GM18499 (cell line): ENCODE measurements around the gene TMOD2.

Experiments used
- ATAC-seq: cut with Tn5 transposase; IDR thresholded peaks from one replicate; pipeline ENCODE4 v1.9.1; 2021; ENCODE audit warnings: moderate number of reproducible peaks; ENCODE audit not compliant: insufficient read depth, unreplicated experiment

TMOD2 gene

GRCh38 chr15:51735228-51736010 is 16.0 kb upstream of the TMOD2 start:
- no peak for ATAC-seq

- no peak for ATAC-seq
Measured at GRCh38 chr15:51736069-51736468, 15.3 kb upstream of the TMOD2 start.

- ATAC-seq = no peak
Measured at GRCh38 chr15:51736751-51737521, 14.5 kb upstream of the TMOD2 start.

- no peak for ATAC-seq
Measured at GRCh38 chr15:51737522-51738305, 13.7 kb upstream of the TMOD2 start, which contains the start of gene LYSMD2. Gene LYSMD2, minus strand, starts transcription at chr15:51737655. Its CDS starts 33 bp downstream, at chr15:51737622.

GRCh38 chr15:51738553-51738952 is 12.8 kb upstream of the TMOD2 start:
- no peak for ATAC-seq

GRCh38 chr15:51739061-51739712 is 12.2 kb upstream of the TMOD2 start:
- ATAC-seq = no peak

DNA sequence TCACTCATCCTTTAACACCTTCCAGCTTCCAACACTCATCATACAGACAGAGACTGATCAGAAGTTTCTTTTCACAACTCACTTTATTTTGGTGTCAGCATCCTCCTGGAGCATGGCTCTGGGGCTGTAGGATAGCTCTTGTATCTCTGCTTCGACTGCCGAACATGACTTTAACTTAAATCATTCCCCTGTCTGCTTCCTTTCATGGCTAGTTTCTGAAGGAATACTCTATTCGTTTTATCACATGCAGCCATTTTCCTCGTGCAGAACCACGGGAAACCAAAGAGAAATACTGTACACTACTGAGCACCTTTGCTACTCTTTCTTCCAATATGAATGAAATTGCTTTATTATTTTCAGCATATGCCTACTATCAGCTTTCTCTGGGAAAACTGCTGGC is 2.1 kb upstream of the TMOD2 start:
- ATAC-seq = no peak

GRCh38 chr15:51750186-51750585 is 1.2 kb upstream of the TMOD2 start:
- ATAC-seq = no peak

GRCh38 chr15:51751697-51752683 is 593 bp downstream of the TMOD2 start:
- no peak for ATAC-seq

DNA sequence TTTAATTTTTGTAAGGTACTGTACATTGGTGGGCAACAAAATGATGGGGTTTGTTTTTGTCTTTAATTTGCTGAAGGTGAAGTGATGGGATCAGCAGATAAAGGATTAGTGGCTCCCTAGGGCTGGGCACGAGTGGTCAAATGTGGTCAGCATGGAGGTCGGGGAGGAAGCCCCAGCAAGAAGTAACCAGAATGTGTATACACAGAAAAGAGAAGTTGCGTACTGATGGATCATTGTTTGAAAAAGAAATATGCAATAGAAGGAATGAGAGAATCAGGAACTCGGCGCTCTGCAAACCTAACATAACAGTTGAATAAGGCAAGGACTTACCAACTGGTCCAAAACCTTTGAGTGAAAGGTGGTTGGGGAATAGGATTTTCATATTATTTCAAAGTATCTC is 1.5 kb downstream of the TMOD2 start:
- no peak for ATAC-seq

DNA sequence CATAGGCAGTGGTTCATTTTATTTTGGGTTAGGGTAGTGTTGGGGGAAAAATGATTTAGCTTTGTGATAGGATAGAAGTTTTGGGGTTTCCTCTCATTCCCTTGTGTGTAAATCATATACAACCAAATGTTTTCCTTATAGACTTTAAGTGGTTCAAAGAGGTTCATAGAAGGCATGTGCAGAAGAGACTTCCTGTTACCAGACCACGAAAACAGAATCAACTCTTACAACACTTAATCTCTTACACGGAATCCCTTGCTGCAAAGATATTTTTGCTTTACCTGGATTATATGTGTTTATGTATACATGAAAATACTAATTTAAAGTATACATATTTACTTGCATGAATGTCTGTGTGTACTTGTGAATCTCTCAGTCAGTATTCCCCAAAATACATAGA is 2.9 kb downstream of the TMOD2 start:
- ATAC-seq = no peak

- no peak for ATAC-seq
Measured at GRCh38 chr15:51755790-51756189, 4.4 kb downstream of the TMOD2 start.

- no peak for ATAC-seq
Measured at GRCh38 chr15:51756482-51756881, 5.1 kb downstream of the TMOD2 start.

- no peak for ATAC-seq
Measured at GRCh38 chr15:51757450-51757849, 6.1 kb downstream of the TMOD2 start.

- ATAC-seq = no peak
Measured at GRCh38 chr15:51758645-51759044, 7.2 kb downstream of the TMOD2 start.

DNA sequence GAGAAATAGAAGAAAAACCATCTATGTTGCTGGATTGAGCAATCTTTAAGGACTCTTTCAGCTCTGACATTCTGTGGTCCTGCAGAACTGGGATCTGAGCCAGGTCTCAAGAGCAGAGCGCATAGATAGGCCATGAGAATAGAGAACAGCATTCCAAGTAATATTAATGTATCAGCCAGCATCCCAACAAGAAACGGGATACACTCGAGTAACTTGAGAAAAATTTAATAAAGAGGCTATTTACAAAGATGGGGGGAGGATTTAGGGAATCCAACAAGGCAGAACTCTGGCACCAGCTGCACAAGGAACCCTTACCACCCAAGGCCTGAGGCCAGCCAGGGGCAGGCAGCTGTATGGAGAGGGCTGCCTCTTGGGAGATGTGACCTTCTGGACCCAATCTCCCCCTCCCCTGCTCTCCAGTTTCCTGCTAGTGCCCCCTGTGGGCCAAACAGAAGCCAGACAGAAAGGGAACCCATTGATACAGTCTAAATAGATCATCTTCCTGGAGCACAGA is 8.2 kb downstream of the TMOD2 start:
- ATAC-seq = no peak

- no peak for ATAC-seq
Measured at GRCh38 chr15:51760805-51761204, 9.4 kb downstream of the TMOD2 start.

DNA sequence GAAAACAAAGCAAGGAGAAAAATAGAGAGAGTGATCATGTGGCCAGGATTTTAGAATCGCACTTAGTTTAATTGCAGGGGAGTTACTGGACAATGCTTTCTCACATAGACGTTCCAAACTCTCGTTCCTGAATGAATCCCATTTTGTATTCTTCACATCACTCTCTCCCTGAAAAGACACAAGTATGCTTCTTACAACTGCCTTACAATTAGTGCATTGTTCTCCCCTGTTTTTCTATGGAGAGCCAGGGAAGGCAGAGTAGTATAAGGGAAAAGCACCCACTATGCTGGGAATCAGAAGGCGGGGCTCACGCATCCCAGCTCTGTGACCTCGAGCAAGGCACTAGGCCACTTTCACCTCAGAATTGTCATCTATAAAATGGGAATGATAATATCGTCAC is 14.4 kb downstream of the TMOD2 start:
- no peak for ATAC-seq

GRCh38 chr15:51766341-51766740 is 14.9 kb downstream of the TMOD2 start:
- ATAC-seq = no peak
